HG03135 (cell line): ENCODE results near the gene ATRNL1.

Experiments used
- ATAC-seq: cut with Tn5 transposase; IDR thresholded peaks from one replicate; pipeline ENCODE4 v1.9.1; 2021; ENCODE audit warnings: mild to moderate bottlenecking, moderate library complexity; ENCODE audit not compliant: unreplicated experiment

Gene ATRNL1

GRCh38 chr10:115939101-115939854, 846.1 kb downstream of the ATRNL1 start:
- ATAC-seq = no peak

- no peak for ATAC-seq
These were observed 848.2 kb downstream of the ATRNL1 start for GRCh38 chr10:115941361-115941771.

GRCh38 chr10:115942101-115942500, 848.9 kb downstream of the ATRNL1 start:
- no peak for ATAC-seq

- ATAC-seq = no peak
These were observed 851.4 kb downstream of the ATRNL1 start for GRCh38 chr10:115944538-115944937.

DNA sequence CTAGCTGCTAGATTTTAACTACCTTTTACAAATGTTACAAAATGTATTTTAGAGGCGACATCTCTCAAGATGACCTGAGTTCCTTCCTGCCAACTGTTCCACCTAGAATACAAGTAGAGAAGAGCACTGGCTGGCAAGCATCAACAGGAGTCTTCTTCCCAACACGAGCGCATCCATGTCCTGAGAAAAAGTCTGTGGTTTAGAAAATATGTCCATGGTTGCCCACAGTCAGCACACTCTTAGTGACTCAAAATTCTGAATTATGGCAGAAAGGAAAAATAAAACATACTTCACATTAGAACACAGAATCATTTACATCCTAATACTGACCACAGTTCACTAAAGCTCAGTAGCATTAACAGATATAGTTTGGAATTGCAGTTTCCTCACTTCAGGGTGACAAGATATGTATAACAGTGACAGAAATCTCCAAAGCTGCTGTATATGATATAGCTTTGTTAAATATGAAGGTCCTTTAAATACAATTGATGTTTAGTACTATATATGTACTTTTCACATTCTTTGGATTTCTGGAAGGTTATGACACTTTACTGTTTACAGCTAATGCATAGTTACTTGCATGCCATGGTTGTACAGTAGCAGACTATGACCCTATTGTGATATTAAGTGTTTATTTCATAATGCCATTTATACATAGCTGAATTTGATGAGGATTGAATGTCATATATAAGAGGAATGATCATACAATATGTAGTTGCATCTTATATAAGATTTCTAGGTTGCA, 852.7 kb downstream of the ATRNL1 start:
- no peak for ATAC-seq

DNA sequence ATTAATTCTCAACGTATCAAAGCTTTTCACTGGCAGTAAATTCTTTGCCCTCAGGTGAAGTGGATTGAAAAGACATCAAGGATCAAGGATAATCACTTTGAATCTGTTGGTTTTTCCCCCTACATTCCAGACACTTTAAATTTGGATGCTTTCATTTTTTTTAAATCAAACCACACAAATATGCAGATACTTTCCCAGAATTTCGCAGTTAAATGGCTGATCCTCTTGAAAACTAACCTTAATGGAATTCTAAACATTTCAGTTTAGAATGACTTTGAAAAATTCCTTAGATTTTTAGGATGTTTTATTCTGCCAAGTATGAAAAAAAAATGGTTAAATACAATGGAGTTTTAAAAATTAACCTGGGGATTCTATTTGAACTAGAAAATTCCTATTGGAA, 853.9 kb downstream of the ATRNL1 start:
- ATAC-seq = no peak

GRCh38 chr10:115948465-115948864, 855.3 kb downstream of the ATRNL1 start:
- ATAC-seq = no peak

DNA sequence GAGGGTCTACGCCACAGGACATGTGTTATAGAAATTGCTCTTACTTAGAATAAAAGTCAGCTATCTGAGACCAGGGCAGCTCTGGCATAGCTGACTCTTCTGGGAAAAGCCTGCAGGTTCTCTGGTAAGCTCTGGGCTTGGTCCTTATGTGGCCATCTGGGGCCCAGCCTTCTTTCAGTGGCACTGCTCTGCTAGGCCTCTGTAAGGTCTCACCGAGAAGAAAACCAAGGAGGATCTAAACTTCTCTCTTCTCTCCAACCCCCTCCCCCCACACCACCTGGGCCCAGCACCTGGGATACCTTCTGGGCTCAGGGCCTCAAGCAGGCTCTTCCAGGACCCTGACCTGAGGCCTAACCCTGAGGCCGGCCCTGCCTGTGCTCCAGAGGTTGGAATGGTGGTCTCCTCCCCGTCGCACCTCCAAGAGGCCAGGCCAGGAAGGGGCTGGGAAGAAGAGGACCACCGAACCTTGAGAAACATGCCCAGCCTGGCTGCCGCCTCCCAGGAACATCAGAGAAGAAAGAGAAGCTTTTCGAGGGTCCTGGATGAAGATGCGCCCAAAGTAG, 856.2 kb downstream of the ATRNL1 start:
- ATAC-seq = no peak

DNA sequence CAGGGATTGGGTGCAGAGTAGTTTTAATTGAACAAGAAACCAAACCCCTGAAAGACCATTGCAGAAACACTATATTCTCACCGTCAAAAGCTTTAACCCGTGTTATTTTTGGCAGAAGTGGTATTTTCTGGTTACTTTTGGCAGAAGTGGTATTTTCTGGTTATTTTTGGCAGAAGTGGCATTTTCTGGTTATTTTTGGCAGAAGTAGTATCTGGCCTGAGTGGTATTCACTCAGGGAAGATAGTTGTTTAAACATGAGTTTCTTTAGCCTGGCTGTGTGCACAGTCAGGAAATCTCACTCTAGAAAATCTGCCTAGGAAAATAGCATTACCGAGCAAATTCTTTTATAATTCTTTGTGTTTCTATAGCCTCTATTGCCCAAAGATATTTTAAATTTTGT, 857.2 kb downstream of the ATRNL1 start:
- no peak for ATAC-seq

DNA sequence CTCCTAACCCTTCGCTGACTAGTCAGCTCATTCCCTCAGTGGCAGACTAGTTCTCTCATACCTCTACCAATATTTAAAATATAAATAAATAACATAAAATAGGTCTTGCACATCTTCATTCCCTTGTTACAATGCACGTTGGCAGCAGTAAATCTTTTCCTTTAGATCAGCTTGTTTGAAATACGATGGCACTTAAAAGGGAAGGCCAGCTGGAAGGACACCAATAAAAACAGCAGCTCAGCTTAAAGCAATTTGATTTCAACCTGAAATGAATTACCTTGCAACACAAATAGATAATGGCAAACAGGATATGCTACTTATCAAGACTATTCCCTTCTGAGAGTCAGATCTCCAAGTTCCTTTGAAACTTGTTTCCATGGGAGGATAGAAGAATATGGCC, 858.1 kb downstream of the ATRNL1 start:
- no peak for ATAC-seq

DNA sequence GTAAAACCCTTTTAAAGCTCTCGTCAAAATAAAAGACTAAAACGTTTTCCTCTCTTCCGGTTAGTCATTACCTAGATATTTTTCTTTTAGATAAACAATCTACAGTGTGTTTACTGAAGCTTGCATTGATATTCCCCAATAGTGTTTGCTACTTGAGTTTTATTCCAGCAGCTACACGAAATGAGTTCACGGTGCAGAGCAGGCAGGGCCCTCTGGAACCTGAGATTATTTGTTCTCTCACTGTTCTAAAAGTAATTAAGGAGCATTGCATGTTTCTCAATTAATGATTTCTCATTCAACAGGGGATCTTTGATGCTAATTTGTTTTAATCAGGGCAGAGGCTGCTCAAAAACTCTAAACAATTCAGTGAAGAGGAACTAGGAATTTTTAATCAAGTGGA, 860.1 kb downstream of the ATRNL1 start:
- ATAC-seq = no peak

- ATAC-seq = no peak
These were observed 860.8 kb downstream of the ATRNL1 start for GRCh38 chr10:115953968-115954367.

DNA sequence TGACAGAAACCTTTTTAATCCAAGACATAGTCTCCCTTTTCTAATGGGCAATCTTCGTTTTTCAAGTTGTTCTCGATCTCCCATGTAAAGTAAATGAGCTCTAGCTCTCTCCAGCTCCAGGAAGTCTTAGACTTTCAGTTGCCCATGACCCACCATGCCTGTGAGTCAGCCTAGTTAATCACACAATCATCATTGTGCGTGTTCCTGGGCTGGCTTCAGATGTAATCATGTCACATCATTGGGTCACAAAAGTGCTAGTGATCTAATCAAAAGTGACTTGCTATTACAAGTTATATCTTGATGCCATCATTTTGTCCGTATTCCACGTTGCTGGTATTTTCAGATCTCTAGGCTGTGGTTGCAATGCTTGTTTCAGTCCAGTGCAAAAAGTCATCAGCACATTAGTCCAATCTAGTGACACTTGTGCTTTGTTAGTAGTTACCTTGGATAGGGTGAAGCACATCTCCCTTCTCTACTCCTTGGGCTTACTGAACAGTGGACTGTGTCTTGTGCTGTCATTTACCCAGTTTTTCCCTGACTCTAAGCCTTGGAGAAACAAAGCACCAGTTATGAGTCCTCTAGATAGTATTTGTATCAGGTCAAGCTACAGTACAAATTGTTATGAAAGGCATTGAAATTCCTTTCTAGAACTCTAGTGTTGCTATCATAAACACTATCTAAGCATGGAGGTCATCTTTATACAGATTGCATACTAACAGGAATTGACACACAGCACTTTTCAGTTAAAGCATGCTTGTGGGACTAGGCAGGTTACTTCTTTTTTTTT, 863.3 kb downstream of the ATRNL1 start:
- ATAC-seq = no peak

- no peak for ATAC-seq
These were observed 863.8 kb downstream of the ATRNL1 start for GRCh38 chr10:115957012-115957399.

- no peak for ATAC-seq
These were observed 864.7 kb downstream of the ATRNL1 start for GRCh38 chr10:115957786-115958442.

- ATAC-seq = no peak
These were observed 870.7 kb downstream of the ATRNL1 start for GRCh38 chr10:115963848-115964247.

GRCh38 chr10:115964827-115965226, 871.7 kb downstream of the ATRNL1 start:
- no peak for ATAC-seq

- ATAC-seq = no peak
These were observed 872.2 kb downstream of the ATRNL1 start for GRCh38 chr10:115965376-115965775.

DNA sequence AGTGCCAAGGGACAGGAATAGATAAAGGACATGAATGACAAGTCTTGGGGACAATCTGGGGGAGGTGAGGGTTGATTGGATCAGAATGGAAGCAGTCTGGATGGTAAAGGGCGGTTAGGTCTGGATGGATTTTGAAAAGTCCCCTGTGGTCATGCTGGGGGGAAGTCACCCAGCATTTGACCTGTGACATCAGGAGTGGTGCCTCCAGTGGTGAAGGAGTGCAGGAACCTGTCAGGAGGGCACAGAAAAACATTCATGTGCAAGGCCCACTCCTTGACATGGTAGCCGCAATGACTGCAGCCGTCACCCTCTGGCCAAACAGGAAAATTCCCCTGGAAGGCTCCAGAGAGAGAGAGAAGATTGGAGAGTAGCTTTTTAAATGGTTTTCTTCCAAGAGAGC, 875.1 kb downstream of the ATRNL1 start:
- ATAC-seq = no peak

GRCh38 chr10:115969591-115969990, 876.4 kb downstream of the ATRNL1 start:
- no peak for ATAC-seq

DNA sequence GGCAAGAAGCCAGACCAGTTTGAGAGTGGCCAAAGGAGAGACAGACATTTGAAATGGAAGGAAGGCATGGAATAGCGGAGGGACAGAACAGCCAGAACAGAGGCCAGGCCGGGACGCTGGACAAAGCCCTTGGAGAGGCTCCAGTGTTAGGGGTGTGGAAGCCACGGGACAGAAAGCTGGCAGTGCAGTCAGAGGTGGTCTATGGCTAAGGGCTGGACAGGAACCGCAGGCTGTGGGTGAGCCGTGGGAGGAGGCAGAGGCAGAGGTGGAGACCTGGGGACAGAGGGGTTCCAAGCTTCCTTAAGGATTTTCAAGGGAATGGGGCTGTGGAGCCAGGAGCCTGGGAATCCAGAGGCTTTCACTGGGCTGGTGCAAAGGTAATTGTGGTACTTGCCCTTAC, 878.8 kb downstream of the ATRNL1 start:
- no peak for ATAC-seq
